Activated CD4-positive, CD25-positive, alpha-beta regulatory T cell treated with anti-CD3 and anti-CD28 coated beads, Interleukin-2, amount 50 U/mL, for 24 hours (primary cell): Measurements from ENCODE around the gene CTSV.
A peak's percentile ranks its signal among the peaks of the same experiment; 100 is the strongest.
"Not testable (repeated sequence)": the region's sequence is repeated elsewhere in the genome, so short reads cannot be mapped to it uniquely, and the experiment has no call there.

Experiments
- ATAC-seq, 2 donors: fragments of 150-1000 bp; cut with Tn5 transposase; one replicate each; pipeline ENCODE4 v1.10.0; 2021; ENCODE audit warnings: mild to moderate bottlenecking in 1 of 2, moderate library complexity in 1 of 2

Gene CTSV

GRCh38 chr9:97039514-97039860, 545 bp upstream of the CTSV start:
- ATAC-seq: no peak

- not testable (repeated sequence) for ATAC-seq
Measured at GRCh38 chr9:97023505-97023904, 15.4 kb downstream of the CTSV start.

GRCh38 chr9:97013151-97014132, 25.5 kb downstream of the CTSV start:
- ATAC-seq: peak; percentile 96 to 97

GRCh38 chr9:97012617-97013016, 26.3 kb downstream of the CTSV start:
- peak; percentile 55 to 59 for ATAC-seq

GRCh38 chr9:97002195-97002594, 36.7 kb downstream of the CTSV start:
- not testable (repeated sequence) for ATAC-seq

GRCh38 chr9:97001338-97001737, 37.6 kb downstream of the CTSV start:
- ATAC-seq: not testable (repeated sequence)

GRCh38 chr9:97000139-97000787, 38.7 kb downstream of the CTSV start:
- peak; percentile 78 to 85 for ATAC-seq

GRCh38 chr9:96999733-97000132, 39.2 kb downstream of the CTSV start:
- ATAC-seq: peak; percentile 14 to 53

- not testable (repeated sequence) for ATAC-seq
Measured at GRCh38 chr9:96997009-96997701, 41.8 kb downstream of the CTSV start.

- not testable (repeated sequence) for ATAC-seq
Measured at GRCh38 chr9:96994531-96995016, 44.4 kb downstream of the CTSV start.

- not testable (repeated sequence) for ATAC-seq
Measured at GRCh38 chr9:96992303-96992702, 46.6 kb downstream of the CTSV start.

GRCh38 chr9:96989747-96990318, 49.1 kb downstream of the CTSV start:
- ATAC-seq: peak; percentile 38 to 51

- not testable (repeated sequence) for ATAC-seq
Measured at GRCh38 chr9:96984887-96985286, 54.1 kb downstream of the CTSV start.

- not testable (repeated sequence) for ATAC-seq
Measured at GRCh38 chr9:96984139-96984538, 54.8 kb downstream of the CTSV start.

GRCh38 chr9:96983496-96984122, 55.3 kb downstream of the CTSV start:
- not testable (repeated sequence) for ATAC-seq
